ENCODE measurements around the gene KIF20A. TPM values are rescaled to one million over a fixed set of nuclear protein-coding genes. Genes with fewer than 3 reads are reported as not detected.

KIF20A gene
- total RNA-seq, 1 experiment from 2014 or later: 119 TPM

DNA sequence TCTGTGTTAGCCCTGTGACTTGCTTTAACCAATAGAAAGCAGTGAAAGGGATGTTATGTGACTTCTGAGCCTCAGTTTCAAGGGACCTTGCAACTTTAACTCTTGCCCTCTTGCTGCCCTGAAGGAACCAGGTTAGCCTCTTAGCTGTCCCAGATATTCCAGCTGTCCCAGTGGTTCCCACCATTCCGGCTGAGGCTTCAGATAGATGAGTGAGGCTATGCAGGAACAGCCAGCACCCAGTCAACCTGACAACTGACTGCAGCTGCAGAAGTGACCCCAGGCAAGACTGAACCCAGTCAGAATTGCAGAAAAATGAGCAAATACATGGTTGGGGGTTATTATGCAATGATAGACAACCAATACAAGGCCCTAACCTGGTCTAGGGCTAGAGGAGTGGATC lies 44.6 kb downstream of the KIF20A start:
- ChIA-PET POLR2A (ENCODE audit: low non-redundant PET) (no interaction called here), CTCF (interaction anchor here (1.2 kb wide), 1 partner anchor 10 kb away, joined by 5 read pairs; the partner anchor contains the start of gene CDC23)
- Histone ChIP-seq H3K9me3 (ENCODE audit: low read depth, low read length, poor library complexity, severe bottlenecking) (no peaks in the 10 kb centered on the region), H3K4me1 (ENCODE audit: insufficient read depth, low read length, poor library complexity, severe bottlenecking) (no peaks in the 10 kb centered on the region), H3K27me3 (replicated peaks; ENCODE audit: insufficient read depth, low read depth, low read length, poor library complexity) (no peaks in the 10 kb centered on the region), H3K36me3 (ENCODE audit: insufficient read depth, low read length, poor library complexity, severe bottlenecking) (no peaks in the 10 kb centered on the region), H3K27ac (ENCODE audit: low read depth, low read length, poor library complexity, severe bottlenecking) (no peak overlapping the region), H3K4me3 (ENCODE audit: low read depth, low read length, poor library complexity, severe bottlenecking) (no peak overlapping the region)
- intact Hi-C loops (cut with micrococcal nuclease; ENCODE audit: unreplicated experiment): loop anchor here (5.0 kb wide), 2 partner anchors 54 to 189 kb away; no protein-coding TSS in a partner anchor
- TF ChIP-seq, protein P1, sequence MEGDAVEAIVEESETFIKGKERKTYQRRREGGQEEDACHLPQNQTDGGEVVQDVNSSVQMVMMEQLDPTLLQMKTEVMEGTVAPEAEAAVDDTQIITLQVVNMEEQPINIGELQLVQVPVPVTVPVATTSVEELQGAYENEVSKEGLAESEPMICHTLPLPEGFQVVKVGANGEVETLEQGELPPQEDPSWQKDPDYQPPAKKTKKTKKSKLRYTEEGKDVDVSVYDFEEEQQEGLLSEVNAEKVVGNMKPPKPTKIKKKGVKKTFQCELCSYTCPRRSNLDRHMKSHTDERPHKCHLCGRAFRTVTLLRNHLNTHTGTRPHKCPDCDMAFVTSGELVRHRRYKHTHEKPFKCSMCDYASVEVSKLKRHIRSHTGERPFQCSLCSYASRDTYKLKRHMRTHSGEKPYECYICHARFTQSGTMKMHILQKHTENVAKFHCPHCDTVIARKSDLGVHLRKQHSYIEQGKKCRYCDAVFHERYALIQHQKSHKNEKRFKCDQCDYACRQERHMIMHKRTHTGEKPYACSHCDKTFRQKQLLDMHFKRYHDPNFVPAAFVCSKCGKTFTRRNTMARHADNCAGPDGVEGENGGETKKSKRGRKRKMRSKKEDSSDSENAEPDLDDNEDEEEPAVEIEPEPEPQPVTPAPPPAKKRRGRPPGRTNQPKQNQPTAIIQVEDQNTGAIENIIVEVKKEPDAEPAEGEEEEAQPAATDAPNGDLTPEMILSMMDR (conservative IDR thresholded peaks at IDR 0.05; ENCODE audit: low read depth, low read length): no peak
- no peak for TF ChIP-seq EZH2 (IDR thresholded peaks at IDR 0.05; ENCODE audit: borderline replicate concordance, low read depth, low read length, poor library complexity, severe bottlenecking)
- DNase-seq (ENCODE audit: low spot score): no peak
- BruUV-seq (replicated peaks): no TSS peak

DNA sequence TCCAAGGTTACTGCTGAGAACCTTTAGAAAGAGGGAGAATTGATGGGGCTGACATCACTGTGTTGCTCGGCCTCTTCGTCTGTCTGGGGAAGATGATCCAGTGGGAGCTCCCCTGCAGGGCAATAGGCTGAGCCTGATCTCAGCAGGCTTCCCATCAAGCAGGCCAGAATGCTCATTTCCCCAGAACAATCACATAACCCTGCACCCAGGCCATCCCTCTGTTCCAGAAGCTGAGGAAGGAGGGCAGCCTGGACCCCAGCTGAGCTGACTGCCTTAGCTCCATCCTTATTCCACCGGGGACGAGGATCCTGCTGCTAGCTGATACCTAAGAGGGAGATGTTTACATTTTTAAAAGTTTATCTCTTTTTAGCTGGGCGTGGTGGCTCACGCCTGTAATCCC lies 45.8 kb downstream of the KIF20A start:
- TF ChIP-seq, protein P1 (conservative IDR thresholded peaks at IDR 0.05; ENCODE audit: low read depth, low read length): no peak
- no peak for TF ChIP-seq EZH2 (IDR thresholded peaks at IDR 0.05; ENCODE audit: borderline replicate concordance, low read depth, low read length, poor library complexity, severe bottlenecking)
- no peaks in the 10 kb centered on the region for H3K36me3 ChIP-seq (ENCODE audit: insufficient read depth, low read length, poor library complexity, severe bottlenecking)

DNA sequence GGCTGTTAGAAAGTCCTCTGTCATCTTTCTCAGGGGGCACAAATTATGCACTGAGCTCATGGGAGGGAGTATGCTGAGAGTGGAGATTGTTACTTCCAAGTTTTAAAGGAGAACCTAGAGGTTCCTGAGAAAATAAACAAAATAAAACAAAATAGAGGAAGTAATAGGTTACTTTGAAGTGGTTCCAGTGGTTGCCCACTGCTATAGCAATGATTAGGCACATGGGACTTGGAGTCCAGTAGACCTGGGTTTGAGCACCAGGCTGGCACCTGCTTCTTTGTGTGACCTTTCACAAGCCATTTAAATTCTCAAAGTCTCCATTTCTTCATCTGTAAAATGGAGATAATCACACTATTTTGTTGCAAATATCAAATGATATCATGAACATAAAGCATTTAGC lies 48.0 kb downstream of the KIF20A start:
- ChIA-PET POLR2A (ENCODE audit: low non-redundant PET) (no interaction called here), CTCF (no interaction called here)
- no peaks in the 10 kb centered on the region for H3K27me3 ChIP-seq (replicated peaks; ENCODE audit: insufficient read depth, low read depth, low read length, poor library complexity)
- H3K36me3 ChIP-seq (ENCODE audit: insufficient read depth, low read length, poor library complexity, severe bottlenecking): no peaks in the 10 kb centered on the region
- H3K9me3 ChIP-seq (ENCODE audit: low read depth, low read length, poor library complexity, severe bottlenecking): no peaks in the 10 kb centered on the region
- no TSS peak for BruUV-seq (replicated peaks)
- no peak overlapping the region for H3K27ac ChIP-seq (ENCODE audit: low read depth, low read length, poor library complexity, severe bottlenecking)
- H3K4me1 ChIP-seq (ENCODE audit: insufficient read depth, low read length, poor library complexity, severe bottlenecking): no peaks in the 10 kb centered on the region
- intact Hi-C loops (cut with micrococcal nuclease; ENCODE audit: unreplicated experiment): no loop called here
- DNase-seq (ENCODE audit: low spot score): no peak
- no peak overlapping the region for H3K4me3 ChIP-seq (ENCODE audit: low read depth, low read length, poor library complexity, severe bottlenecking)
- no peak for TF ChIP-seq EZH2 (IDR thresholded peaks at IDR 0.05; ENCODE audit: borderline replicate concordance, low read depth, low read length, poor library complexity, severe bottlenecking)
- TF ChIP-seq, protein P1 (conservative IDR thresholded peaks at IDR 0.05; ENCODE audit: low read depth, low read length): no peak

More for the DNA sequence above, 45.8 kb downstream of the KIF20A start:
- H3K27me3 ChIP-seq (replicated peaks; ENCODE audit: insufficient read depth, low read depth, low read length, poor library complexity): no peaks in the 10 kb centered on the region
- H3K4me3 ChIP-seq (ENCODE audit: low read depth, low read length, poor library complexity, severe bottlenecking): no peak overlapping the region
- no peak for DNase-seq (ENCODE audit: low spot score)
- H3K9me3 ChIP-seq (ENCODE audit: low read depth, low read length, poor library complexity, severe bottlenecking): no peaks in the 10 kb centered on the region
- ChIA-PET CTCF (no interaction called here), POLR2A (ENCODE audit: low non-redundant PET) (no interaction called here)
- BruUV-seq (replicated peaks): no TSS peak
- no peaks in the 10 kb centered on the region for H3K4me1 ChIP-seq (ENCODE audit: insufficient read depth, low read length, poor library complexity, severe bottlenecking)
- intact Hi-C loops (cut with micrococcal nuclease; ENCODE audit: unreplicated experiment): loop anchor here (5.0 kb wide), 2 partner anchors 53 to 188 kb away; no protein-coding TSS in a partner anchor
- H3K27ac ChIP-seq (ENCODE audit: low read depth, low read length, poor library complexity, severe bottlenecking): no peak overlapping the region

Data from A673 (cell line).